ENCODE measurements around the gene ZNF518A. TPM values are rescaled to one million over a fixed set of nuclear protein-coding genes. Genes with fewer than 3 reads are reported as not detected.

ZNF518A gene
- polyA plus RNA-seq, 2 of the 4 experiments (the other 2 are of a cell fraction), result 7.3 to 28.9 TPM

- H3K4me3 ChIP-seq, result no peak overlapping the region
- WGBS (ENCODE audit: missing lambda C conversion rate), result 95% methylated on average over 5 of the region's 5 CpGs
- no peak overlapping the region for H3K4me2 ChIP-seq
- H3K4me1 ChIP-seq, result peaks cover 10% of the 10 kb centered on the region; the same call in 2 of the 3 replicates
- H3K9me3 ChIP-seq, result no peaks in the 10 kb centered on the region
- no peak overlapping the region for H3K27ac ChIP-seq
- TF ChIP-seq HOXB13 (CRISPR knock-in tag; IDR thresholded peaks at IDR 0.05; ENCODE audit: low read depth) (no peak), HES2 (IDR thresholded peaks at IDR 0.05) (no peak), ELK1 (IDR thresholded peaks at IDR 0.05; ENCODE audit: low read depth, low read length) (no peak), HEYL (CRISPR knock-in tag; IDR thresholded peaks at IDR 0.05) (no peak), JUN (IDR thresholded peaks at IDR 0.05) (no peak), SMC3 (IDR thresholded peaks at IDR 0.05) (no peak), KDM5A (IDR thresholded peaks at IDR 0.05) (no peak), NR3C1 (IDR thresholded peaks at IDR 0.05) (no peak)
- ChIA-PET POLR2A (interaction anchor here (0.6 kb wide), 1 partner anchor 94 kb away, joined by 4 read pairs; no protein-coding TSS in a partner anchor), CTCF (no interaction called here)
- ATAC-seq, result no peak
- DNase-seq (ENCODE audit: low read depth in 1 of 2, low spot score in 1 of 2), result no peak
- FAIRE-seq, result no peak
Measured at GRCh38 chr10:96136810-96137209, 6.7 kb downstream of the ZNF518A start.

- 94% methylated on average over 2 of the region's 2 CpGs for WGBS (ENCODE audit: missing lambda C conversion rate)
- no peak for ATAC-seq
- TF ChIP-seq FOXS1 (CRISPR knock-in tag; IDR thresholded peaks at IDR 0.05) (no peak), E2F6 (IDR thresholded peaks at IDR 0.05; ENCODE audit: borderline replicate concordance, low read depth) (no peak), KDM1A (IDR thresholded peaks at IDR 0.05; ENCODE audit: low read depth) (no peak), MAZ (IDR thresholded peaks at IDR 0.05; ENCODE audit: borderline replicate concordance, low read depth, low read length) (no peak), HDAC2 (IDR thresholded peaks at IDR 0.05) (no peak), CEBPB (IDR thresholded peaks at IDR 0.05) (no peak), CTCF (IDR thresholded peaks at IDR 0.05) (no peak), USF2 (IDR thresholded peaks at IDR 0.05) (no peak), RARB (CRISPR knock-in tag; IDR thresholded peaks at IDR 0.05) (no peak), ATOH8 (CRISPR knock-in tag; IDR thresholded peaks at IDR 0.05; ENCODE audit: low read depth) (no peak), EHF (CRISPR knock-in tag; IDR thresholded peaks at IDR 0.05) (no peak), TFCP2L1 (CRISPR knock-in tag; IDR thresholded peaks at IDR 0.05) (no peak), CHD2 (IDR thresholded peaks at IDR 0.05; ENCODE audit: low read length, partially characterized antibody) (no peak), EP300 (IDR thresholded peaks at IDR 0.05) (no peak)
- Histone ChIP-seq H3K4me3 (no peak overlapping the region), H3K9me3 (no peaks in the 10 kb centered on the region), H3K27ac (no peak overlapping the region), H3K4me1 (peaks cover 11% of the 10 kb centered on the region; the same call in 2 of the 3 replicates), H3K4me2 (no peak overlapping the region)
- no peak for FAIRE-seq
- DNase-seq (ENCODE audit: low read depth in 1 of 2, low spot score in 1 of 2), result no peak
- CTCF ChIA-PET, result interaction anchor here (1.6 kb wide), 1 partner anchor 92 kb away, joined by 4 read pairs; no protein-coding TSS in a partner anchor
- POLR2A ChIA-PET, result no interaction called here
Measured at GRCh38 chr10:96137567-96137966, 7.5 kb downstream of the ZNF518A start.

Data from A549 (cell line).